Parathyroid adenoma (tissue), 2 donors: Measurements from ENCODE around the gene KIAA0753.

ENCODE experiments used
- H2AFZ ChIP-seq: fragments of 300-600 bp; sonication (generic); one replicate; pipeline ENCODE4 v1.7.0; 2017; ENCODE audit warnings: antibody characterized with exemption, mild to moderate bottlenecking
- H3K27ac ChIP-seq: fragments of 300-600 bp; sonication (generic); one replicate; pipeline ENCODE4 v1.7.0; 2017
- H3K27me3 ChIP-seq: fragments of 300-600 bp; sonication (generic); one replicate; pipeline ENCODE4 v1.7.0; 2017; ENCODE audit warnings: low read length; ENCODE audit not compliant: control insufficient read depth, insufficient read depth
- H3K36me3 ChIP-seq: fragments of 300-600 bp; sonication (generic); one replicate; pipeline ENCODE4 v1.7.0; 2017; ENCODE audit warnings: low read length; ENCODE audit not compliant: control insufficient read depth, insufficient read depth
- H3K4me1 ChIP-seq: fragments of 300-600 bp; sonication (generic); one replicate; pipeline ENCODE4 v1.7.0; 2017; ENCODE audit warnings: control low read depth
- H3K4me2 ChIP-seq: fragments of 300-600 bp; sonication (generic); one replicate; pipeline ENCODE4 v1.7.0; 2017; ENCODE audit warnings: low read length
- H3K4me3 ChIP-seq: fragments of 300-600 bp; sonication (generic); one replicate; pipeline ENCODE4 v1.7.0; 2017; ENCODE audit warnings: low read depth, low read length
- H3K79me2 ChIP-seq: fragments of 300-600 bp; sonication (generic); one replicate; pipeline ENCODE4 v1.7.0; 2017; ENCODE audit warnings: control low read depth
- H3K9ac ChIP-seq: fragments of 300-600 bp; sonication (generic); one replicate; pipeline ENCODE4 v1.7.0; 2017; ENCODE audit warnings: mild to moderate bottlenecking
- H3K9me3 ChIP-seq: fragments of 300-600 bp; sonication (generic); one replicate; pipeline ENCODE4 v1.7.0; 2017; ENCODE audit warnings: low read length; ENCODE audit not compliant: control insufficient read depth
- TF ChIP-seq, protein P1 (sequence below): fragments of 300-600 bp; sonication (generic); IDR thresholded peaks from one replicate; pipeline ENCODE4 v1.7.0; 2017; ENCODE audit warnings: antibody characterized with exemption, mild to moderate bottlenecking
- donor health status: primary hyperparathyroidism.

Gene KIAA0753

DNA sequence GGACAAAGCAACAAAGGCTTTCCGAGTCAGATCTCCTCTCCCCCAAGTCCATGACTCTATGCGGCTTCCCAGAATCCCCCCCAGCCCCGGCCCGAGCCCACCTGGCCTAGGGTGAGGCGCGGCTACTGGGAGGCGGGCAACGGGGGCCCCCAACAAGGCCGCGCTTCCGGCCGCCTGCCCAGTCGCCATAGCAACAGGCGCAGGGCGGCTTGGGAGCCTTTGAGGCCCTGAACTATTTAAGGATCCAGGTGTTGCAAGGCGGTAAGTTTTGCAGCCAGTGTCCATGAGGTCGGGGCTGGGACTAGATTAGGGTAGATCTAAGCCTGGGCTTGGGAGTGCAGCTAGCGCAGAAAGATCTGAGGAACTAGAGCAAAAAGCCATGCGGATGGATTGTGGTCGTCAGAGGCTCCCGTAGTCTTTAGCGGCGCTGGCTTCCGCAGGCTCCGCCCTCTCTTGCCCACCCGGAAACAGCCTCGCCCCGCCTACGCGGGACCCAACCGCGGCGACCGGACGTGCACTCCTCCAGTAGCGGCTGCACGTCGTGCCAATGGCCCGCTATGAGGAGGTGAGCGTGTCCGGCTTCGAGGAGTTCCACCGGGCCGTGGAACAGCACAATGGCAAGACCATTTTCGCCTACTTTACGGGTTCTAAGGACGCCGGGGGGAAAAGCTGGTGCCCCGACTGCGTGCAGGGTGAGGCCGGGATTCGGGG, at the start of gene KIAA0753, which contains the start of gene TXNDC17:
Gene KIAA0753 (minus strand): TSS at position 176 of the 711 bp plus-strand sequence. CDS start 5,608 bp downstream, outside the sequence.
Gene TXNDC17 (plus strand): TSS at position 525 of the 711 bp plus-strand sequence. CDS start 23 bp downstream, at position 548.
- Histone ChIP-seq H3K9me3 (no peaks in the 10 kb centered on the region), H3K79me2 (peaks cover 10% of the 10 kb centered on the region), H3K4me3 (peak within 1 kb of the TSS; percentile 83), H3K9ac (peak within 1 kb of the TSS; percentile 89), H3K27ac (peak within 1 kb of the TSS; percentile 95), H3K36me3 (no peaks in the 10 kb centered on the region), H3K4me1 (peaks cover 6% of the 10 kb centered on the region), H2AFZ (peak within 1 kb of the TSS; percentile 99), H3K4me2 (peak within 1 kb of the TSS; percentile 98), H3K27me3 (no peaks in the 10 kb centered on the region)
- TF ChIP-seq, protein P1, sequence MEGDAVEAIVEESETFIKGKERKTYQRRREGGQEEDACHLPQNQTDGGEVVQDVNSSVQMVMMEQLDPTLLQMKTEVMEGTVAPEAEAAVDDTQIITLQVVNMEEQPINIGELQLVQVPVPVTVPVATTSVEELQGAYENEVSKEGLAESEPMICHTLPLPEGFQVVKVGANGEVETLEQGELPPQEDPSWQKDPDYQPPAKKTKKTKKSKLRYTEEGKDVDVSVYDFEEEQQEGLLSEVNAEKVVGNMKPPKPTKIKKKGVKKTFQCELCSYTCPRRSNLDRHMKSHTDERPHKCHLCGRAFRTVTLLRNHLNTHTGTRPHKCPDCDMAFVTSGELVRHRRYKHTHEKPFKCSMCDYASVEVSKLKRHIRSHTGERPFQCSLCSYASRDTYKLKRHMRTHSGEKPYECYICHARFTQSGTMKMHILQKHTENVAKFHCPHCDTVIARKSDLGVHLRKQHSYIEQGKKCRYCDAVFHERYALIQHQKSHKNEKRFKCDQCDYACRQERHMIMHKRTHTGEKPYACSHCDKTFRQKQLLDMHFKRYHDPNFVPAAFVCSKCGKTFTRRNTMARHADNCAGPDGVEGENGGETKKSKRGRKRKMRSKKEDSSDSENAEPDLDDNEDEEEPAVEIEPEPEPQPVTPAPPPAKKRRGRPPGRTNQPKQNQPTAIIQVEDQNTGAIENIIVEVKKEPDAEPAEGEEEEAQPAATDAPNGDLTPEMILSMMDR: no peak

DNA sequence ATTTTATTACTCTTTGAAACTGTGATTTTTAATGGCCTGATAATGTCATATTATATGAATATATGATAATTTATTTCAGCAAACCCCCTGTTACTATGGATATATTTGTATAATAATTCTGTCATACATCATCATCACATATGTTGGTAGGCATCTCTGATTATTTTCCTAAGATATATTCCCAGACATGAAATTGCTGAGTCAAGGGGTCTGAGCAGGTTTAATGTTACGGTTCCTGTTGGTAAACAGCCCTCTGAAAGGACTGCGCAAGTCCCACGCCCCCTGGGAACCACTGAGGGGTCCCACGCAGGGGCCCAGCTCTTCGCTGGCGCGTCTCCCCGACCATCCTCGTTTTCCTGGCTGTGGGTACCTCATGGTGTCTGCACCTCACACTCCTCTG, 48.4 kb upstream of the KIAA0753 start:
- H3K79me2 ChIP-seq: no peaks in the 10 kb centered on the region
- no peak overlapping the region for H3K4me3 ChIP-seq
- no peaks in the 10 kb centered on the region for H3K4me1 ChIP-seq
- H3K9me3 ChIP-seq: no peaks in the 10 kb centered on the region
- H3K36me3 ChIP-seq: no peaks in the 10 kb centered on the region
- no peak overlapping the region for H3K4me2 ChIP-seq
- no peak overlapping the region for H3K27ac ChIP-seq
- H3K27me3 ChIP-seq: no peaks in the 10 kb centered on the region
- H2AFZ ChIP-seq: no peak overlapping the region
- H3K9ac ChIP-seq: no peak overlapping the region
- TF ChIP-seq, protein P1: no peak

DNA sequence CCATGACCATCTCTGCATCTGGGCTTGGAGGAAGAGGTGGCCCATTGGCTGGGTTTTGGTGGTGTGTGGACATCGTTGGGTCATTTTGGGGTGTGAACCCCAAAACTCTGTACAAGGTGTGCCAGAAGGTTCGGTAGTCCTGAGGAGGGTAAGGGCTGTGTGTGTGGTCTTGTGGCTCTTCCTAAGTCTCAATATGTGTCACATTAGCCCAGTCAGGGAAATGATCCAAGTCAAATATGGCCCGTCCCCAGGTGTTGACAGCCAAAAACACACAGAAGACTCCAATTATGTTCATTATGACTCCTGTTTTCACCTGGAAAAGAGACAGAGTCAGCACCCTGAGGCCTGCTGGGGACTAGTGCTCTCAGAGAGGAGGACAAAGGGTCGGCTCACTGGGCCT, 45.5 kb upstream of the KIAA0753 start:
- H3K4me3 ChIP-seq: no peak overlapping the region
- no peak overlapping the region for H3K9ac ChIP-seq
- H3K79me2 ChIP-seq: no peaks in the 10 kb centered on the region
- H3K36me3 ChIP-seq: no peaks in the 10 kb centered on the region
- H3K27ac ChIP-seq: no peak overlapping the region
- H3K4me2 ChIP-seq: no peak overlapping the region
- TF ChIP-seq, protein P1: no peak
- no peaks in the 10 kb centered on the region for H3K9me3 ChIP-seq
- H2AFZ ChIP-seq: no peak overlapping the region
- no peaks in the 10 kb centered on the region for H3K4me1 ChIP-seq
- H3K27me3 ChIP-seq: no peaks in the 10 kb centered on the region

DNA sequence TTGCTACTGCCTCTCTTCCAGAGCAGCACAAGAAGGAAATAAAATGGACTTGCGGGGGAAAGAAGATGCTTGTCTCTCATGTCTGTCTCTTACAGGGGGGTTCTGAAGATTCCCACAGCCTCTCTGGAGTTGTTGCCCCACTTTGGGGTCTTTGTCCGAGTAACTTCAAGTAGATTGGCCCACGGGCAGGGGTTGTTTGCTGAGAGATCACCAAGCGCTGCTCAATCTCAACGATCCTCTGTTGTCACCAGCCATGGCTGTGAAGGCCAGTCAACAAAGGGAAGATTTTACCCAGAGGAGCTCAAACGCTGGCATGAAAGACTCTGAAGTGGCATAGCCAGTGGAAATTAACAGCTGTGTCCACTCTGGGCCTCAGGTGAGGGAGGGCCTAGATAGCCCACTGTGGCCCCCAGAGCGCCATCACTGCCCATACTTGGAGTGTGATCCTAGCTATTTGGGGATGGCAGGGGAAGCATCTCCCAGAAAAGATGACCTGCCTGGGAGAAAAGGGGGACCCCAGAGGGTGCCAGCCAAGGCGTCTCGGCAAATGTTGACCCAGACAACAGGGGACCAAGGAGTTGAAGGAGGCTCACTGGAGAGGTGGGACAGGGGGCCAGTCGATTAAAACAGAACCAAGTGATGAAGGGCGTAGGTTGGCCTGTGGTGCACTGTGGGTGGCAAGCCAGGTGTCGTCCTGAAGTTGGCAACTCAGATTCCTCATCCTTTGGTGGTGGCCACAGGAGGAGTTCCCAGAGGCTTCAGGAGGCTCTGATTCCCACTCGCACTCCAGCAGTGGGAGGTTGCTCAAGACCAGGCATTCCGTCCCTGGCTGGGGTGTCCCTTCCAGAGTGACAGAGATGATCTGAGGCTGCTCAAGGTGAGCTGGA, 44.6 kb upstream of the KIAA0753 start:
- Histone ChIP-seq H3K4me2 (no peak overlapping the region), H3K27me3 (no peaks in the 10 kb centered on the region), H3K9me3 (no peaks in the 10 kb centered on the region), H3K9ac (no peak overlapping the region), H3K4me3 (no peak overlapping the region), H3K27ac (no peak overlapping the region), H3K79me2 (no peaks in the 10 kb centered on the region), H3K36me3 (no peaks in the 10 kb centered on the region), H2AFZ (no peak overlapping the region), H3K4me1 (no peaks in the 10 kb centered on the region)
- TF ChIP-seq, protein P1: no peak
